GM12801 (cell line): ENCODE data around the gene PATZ1.

Experiments
- TF ChIP-seq, protein P1 (sequence below): IDR thresholded peaks from one replicate; pipeline ENCODE4 v1.5.1; 2011; ENCODE audit warnings: control low read depth; ENCODE audit not compliant: insufficient read length; ENCODE audit errors: extremely low read depth

Gene PATZ1

DNA sequence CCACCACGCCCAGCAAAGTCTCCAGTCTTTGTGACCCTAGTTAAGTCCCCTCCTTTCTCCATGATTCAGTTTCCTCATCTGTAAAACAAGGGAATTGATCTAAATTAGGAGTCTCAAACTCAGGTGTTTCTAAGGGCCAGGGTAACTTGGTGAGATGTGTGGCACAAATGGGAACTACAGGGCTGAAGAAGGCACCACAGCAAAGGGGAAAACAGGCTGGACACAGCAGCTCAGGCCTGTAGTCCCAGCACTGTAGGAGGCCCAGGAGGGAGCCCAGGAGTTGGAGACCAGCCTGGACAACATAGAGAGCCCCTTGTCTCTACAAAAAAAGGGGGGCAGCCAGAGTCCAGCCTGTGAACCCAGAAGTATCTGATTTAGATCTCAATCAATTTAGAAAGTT, 15.6 kb upstream of the PATZ1 start:
- TF ChIP-seq, protein P1, sequence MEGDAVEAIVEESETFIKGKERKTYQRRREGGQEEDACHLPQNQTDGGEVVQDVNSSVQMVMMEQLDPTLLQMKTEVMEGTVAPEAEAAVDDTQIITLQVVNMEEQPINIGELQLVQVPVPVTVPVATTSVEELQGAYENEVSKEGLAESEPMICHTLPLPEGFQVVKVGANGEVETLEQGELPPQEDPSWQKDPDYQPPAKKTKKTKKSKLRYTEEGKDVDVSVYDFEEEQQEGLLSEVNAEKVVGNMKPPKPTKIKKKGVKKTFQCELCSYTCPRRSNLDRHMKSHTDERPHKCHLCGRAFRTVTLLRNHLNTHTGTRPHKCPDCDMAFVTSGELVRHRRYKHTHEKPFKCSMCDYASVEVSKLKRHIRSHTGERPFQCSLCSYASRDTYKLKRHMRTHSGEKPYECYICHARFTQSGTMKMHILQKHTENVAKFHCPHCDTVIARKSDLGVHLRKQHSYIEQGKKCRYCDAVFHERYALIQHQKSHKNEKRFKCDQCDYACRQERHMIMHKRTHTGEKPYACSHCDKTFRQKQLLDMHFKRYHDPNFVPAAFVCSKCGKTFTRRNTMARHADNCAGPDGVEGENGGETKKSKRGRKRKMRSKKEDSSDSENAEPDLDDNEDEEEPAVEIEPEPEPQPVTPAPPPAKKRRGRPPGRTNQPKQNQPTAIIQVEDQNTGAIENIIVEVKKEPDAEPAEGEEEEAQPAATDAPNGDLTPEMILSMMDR = no peak

DNA sequence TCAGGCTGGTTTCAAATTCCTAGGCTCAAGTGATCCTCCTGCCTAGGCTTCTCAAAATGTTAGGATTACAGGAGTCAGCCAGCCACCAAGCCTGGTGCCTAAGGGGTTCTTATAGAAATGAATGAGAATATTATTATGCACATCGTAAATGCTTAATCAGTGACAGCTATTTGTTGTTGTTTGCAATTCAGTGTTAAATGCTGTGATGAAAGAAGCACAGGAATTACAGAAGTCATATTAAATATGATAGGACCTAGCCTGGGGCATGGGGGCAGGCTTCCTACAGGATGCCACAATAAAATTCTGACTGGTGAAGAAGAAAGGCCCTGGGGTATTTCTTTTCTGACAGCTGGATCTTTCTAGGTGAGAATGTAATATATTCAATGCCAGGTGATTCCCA, 13.9 kb upstream of the PATZ1 start:
- TF ChIP-seq, protein P1 = no peak

DNA sequence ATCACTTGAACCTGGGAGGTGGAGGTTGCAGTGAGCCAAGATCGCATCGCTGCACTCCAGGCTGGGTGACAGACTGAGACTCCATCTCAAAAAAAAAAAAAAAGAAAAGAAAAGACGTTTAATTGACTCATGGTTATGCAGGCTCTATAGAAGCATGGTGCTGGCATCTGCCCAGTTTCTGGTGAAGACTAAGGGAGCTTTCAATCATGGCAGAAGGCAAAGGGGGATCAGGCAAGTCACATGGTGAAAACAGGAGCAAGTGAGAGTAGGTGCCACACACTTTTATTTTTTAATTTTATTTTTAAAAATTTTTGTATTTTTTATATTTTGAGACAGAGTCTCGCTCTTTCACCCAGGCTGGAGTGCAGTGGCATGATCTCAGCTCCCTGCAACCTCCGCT, 8.4 kb upstream of the PATZ1 start:
- TF ChIP-seq, protein P1 = no peak

DNA sequence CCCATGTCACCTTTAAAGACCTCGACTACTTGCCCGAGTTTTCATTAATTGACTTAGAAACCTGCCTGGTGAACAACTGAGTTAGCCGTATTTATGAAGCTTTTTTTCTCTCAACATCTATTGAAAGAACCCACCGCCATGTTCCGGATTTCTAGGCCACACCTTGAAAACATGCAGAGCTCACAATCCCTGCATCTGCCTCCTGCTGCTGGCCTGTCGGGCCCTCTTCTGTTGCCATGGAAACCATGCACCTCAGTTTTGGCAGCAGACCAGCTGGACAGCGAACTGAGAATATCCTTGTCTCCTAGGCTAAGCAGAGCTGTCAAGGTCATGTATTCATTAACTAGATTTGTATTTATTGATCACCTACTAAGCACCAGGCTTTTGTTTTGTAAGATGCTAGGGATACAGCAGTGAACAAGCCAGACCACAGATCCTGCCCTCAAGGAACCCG, 4.3 kb upstream of the PATZ1 start:
- TF ChIP-seq, protein P1 = no peak

DNA sequence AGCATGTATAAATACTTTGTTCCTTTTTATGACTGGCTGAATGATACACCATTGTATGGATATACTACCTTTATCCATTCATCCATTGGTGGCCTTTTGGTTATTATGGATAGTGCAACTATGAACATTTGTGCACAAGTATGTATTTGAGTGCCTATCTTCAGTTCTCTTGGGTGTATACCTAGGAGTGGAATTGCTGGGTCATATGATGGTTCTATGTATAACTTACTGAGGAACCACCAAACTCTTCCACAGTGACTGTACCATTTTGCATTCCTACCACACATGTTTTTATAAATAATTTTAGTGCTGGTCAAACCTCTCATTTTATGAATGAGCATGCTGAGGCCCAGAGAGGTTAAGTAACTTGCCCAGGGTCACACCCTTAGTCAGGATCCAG, 3.8 kb upstream of the PATZ1 start:
- TF ChIP-seq, protein P1 = no peak

DNA sequence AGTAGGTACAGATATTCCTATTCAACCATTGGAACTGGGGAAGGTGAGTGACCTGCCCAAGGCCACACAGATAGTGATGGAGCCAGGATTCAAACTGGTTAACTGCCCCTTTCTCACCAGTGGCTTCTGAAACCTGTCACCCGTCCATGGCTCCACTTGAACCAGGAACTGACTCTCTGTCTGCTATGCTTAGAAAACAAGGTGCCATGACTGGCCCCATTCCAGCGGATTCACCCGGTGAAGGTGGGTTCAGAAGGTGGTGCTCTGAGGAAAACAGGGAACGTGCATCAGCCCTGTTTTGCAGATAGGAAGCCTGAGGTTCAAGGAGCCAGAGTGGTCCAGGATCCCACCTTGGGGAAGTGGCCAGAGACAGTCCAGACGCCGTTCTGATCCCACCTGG, 2.6 kb upstream of the PATZ1 start:
- TF ChIP-seq, protein P1 = no peak

DNA sequence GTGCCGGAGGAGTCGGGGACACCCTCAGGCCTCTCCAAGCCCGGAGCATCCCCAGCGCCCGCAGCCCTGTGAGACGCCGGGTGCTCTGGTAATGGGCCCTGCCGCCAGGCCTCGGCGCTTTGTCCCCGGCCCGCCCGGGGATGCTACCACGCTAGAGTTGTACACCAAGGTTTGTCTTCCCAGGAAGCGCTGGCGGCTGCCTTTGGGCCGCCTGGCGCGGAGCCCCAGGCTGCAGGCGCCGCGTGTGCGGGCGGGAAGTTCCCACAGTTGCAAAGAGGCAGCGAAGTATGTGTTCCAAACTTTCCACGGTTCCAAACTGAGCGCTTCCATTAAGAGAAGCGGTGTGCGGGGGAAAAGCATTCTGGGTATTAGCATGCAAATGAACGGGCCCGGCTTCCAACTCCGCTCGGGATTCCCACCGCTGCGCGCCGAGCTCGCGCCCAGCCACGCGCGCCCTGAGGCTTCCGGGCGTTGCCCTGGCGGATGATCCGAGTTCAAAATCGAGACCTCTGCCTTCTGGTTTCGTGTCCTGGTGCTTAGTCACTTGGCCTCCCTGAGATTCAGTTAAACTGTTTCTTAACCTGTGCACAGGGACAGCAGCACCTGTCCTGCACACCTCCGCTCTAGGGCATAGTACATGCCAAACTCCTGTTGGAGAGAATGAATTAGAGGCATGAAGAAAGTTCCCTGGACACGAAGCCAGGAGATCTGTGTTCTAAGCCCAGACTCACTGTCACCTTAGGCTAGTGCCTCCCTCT, 1.3 kb upstream of the PATZ1 start:
- TF ChIP-seq, protein P1 = no peak
